ENCODE data around the gene RBFOX1. TPM values are rescaled to one million over a fixed set of nuclear protein-coding genes. Genes with fewer than 3 reads are reported as not detected.

Gene RBFOX1
- total RNA-seq: not detected in 2 replicates
- total RNA-seq (2013): 1.4 TPM
- not detected in 2 replicates for polyA plus RNA-seq
- polyA minus RNA-seq: not detected in 2 replicates

- ATAC-seq (ENCODE audit: low read depth) (no peak), DNase-seq (no peak)
- TF ChIP-seq EZH2 (IDR thresholded peaks at IDR 0.05; ENCODE audit: borderline replicate concordance, insufficient read depth, low read depth, low read length, poor library complexity, severe bottlenecking) (no peak), CTCF (IDR thresholded peaks at IDR 0.05) (no peak)
- no peak within 1 kb of the TSS for H2AFZ ChIP-seq (ENCODE audit: insufficient read depth, low read depth, low read length, poor library complexity, severe bottlenecking)
- Mint-ChIP-seq H3K27ac (no peak within 1 kb of the TSS), H3K4me3 (no peak within 1 kb of the TSS), H3K4me1 (no peaks in the 10 kb centered on the region), H3K9me3 (ENCODE audit: insufficient read depth) (no peaks in the 10 kb centered on the region), H3K27me3 (no peaks in the 10 kb centered on the region)
- H4K20me1 ChIP-seq (ENCODE audit: control insufficient read depth, insufficient read depth, low read length, poor library complexity, severe bottlenecking): no peaks in the 10 kb centered on the region
- H3K27ac ChIP-seq (ENCODE audit: low read length in 2 of 2): no peak within 1 kb of the TSS
- peaks cover 0 to 5% (median 0%) of the 10 kb centered on the region in 3 donors for H3K9me3 ChIP-seq (ENCODE audit: control extremely low read depth in 1 of 3, control insufficient read depth in 2 of 3, insufficient read depth in 1 of 3, low read length in 2 of 3)
- 87% methylated on average over 5 of the region's 8 CpGs for WGBS (ENCODE audit: insufficient coverage)
- H3K9ac ChIP-seq (ENCODE audit: low read length): no peak within 1 kb of the TSS
- H3K36me3 ChIP-seq (replicated peaks in 1 of 2; ENCODE audit: control extremely low read depth in 1 of 2, control insufficient read depth in 1 of 2, extremely low read depth in 1 of 2, insufficient read depth in 2 of 2, low read length in 1 of 2): no peaks in the 10 kb centered on the region
- CTCF ChIA-PET: no interaction called here
- no peak within 1 kb of the TSS for H3K4me2 ChIP-seq (replicated peaks; ENCODE audit: low read depth, low read length, poor library complexity, severe bottlenecking)
- no peaks in the 10 kb centered on the region for H3K4me1 ChIP-seq (ENCODE audit: control insufficient read depth in 2 of 2, insufficient read depth in 2 of 2, low read length in 2 of 2)
- no peak within 1 kb of the TSS for H3K4me3 ChIP-seq (ENCODE audit: control extremely low read depth in 1 of 5, extremely low read depth in 1 of 5, insufficient read depth in 1 of 5, low read depth in 2 of 5, low read length in 4 of 5)
- POLR2A ChIA-PET: no interaction called here
- intact Hi-C loops (cut with micrococcal nuclease): no loop called here
- H3K79me2 ChIP-seq (ENCODE audit: control insufficient read depth, insufficient read depth, low read length): no peaks in the 10 kb centered on the region
- no peaks in the 10 kb centered on the region for H3K27me3 ChIP-seq (replicated peaks in 1 of 4; ENCODE audit: control extremely low read depth in 1 of 4, control insufficient read depth in 3 of 4, insufficient read depth in 4 of 4, low read length in 3 of 4)
Measured at GRCh38 chr16:7332611-7333010, at the start of gene RBFOX1. TSS of gene RBFOX1 (plus strand) at chr16:7332845.

GRCh38 chr16:7284780-7285179 lies 47.9 kb upstream of the RBFOX1 start:
- no peaks in the 10 kb centered on the region for H3K4me1 ChIP-seq (ENCODE audit: control insufficient read depth in 2 of 2, insufficient read depth in 2 of 2, low read length in 2 of 2)
- no peak overlapping the region for H3K4me2 ChIP-seq (replicated peaks; ENCODE audit: low read depth, low read length, poor library complexity, severe bottlenecking)
- H3K27me3 Mint-ChIP-seq: no peaks in the 10 kb centered on the region
- H3K4me1 Mint-ChIP-seq: no peaks in the 10 kb centered on the region
- WGBS (ENCODE audit: insufficient coverage): 96% methylated on average over 3 of the region's 4 CpGs
- H3K36me3 ChIP-seq (replicated peaks in 1 of 2; ENCODE audit: control extremely low read depth in 1 of 2, control insufficient read depth in 1 of 2, extremely low read depth in 1 of 2, insufficient read depth in 2 of 2, low read length in 1 of 2): no peaks in the 10 kb centered on the region
- TF ChIP-seq CTCF (IDR thresholded peaks at IDR 0.05) (no peak), EZH2 (IDR thresholded peaks at IDR 0.05; ENCODE audit: borderline replicate concordance, insufficient read depth, low read depth, low read length, poor library complexity, severe bottlenecking) (no peak)
- H3K27ac Mint-ChIP-seq: no peak overlapping the region
- intact Hi-C loops (cut with micrococcal nuclease): no loop called here
- peaks cover 0 to 8% (median 2%) of the 10 kb centered on the region in 3 donors for H3K9me3 ChIP-seq (ENCODE audit: control extremely low read depth in 1 of 3, control insufficient read depth in 2 of 3, insufficient read depth in 1 of 3, low read length in 2 of 3)
- no peak overlapping the region for H2AFZ ChIP-seq (ENCODE audit: insufficient read depth, low read depth, low read length, poor library complexity, severe bottlenecking)
- H3K27ac ChIP-seq (ENCODE audit: low read length in 2 of 2): no peak overlapping the region
- DNase-seq (no peak), ATAC-seq (ENCODE audit: low read depth) (no peak)
- H3K4me3 Mint-ChIP-seq: no peak overlapping the region
- H3K79me2 ChIP-seq (ENCODE audit: control insufficient read depth, insufficient read depth, low read length): no peaks in the 10 kb centered on the region
- H3K9ac ChIP-seq (ENCODE audit: low read length): no peak overlapping the region
- no peaks in the 10 kb centered on the region for H4K20me1 ChIP-seq (ENCODE audit: control insufficient read depth, insufficient read depth, low read length, poor library complexity, severe bottlenecking)
- no peak overlapping the region for H3K4me3 ChIP-seq (ENCODE audit: control extremely low read depth in 1 of 5, extremely low read depth in 1 of 5, insufficient read depth in 1 of 5, low read depth in 2 of 5, low read length in 4 of 5)
- peaks cover 11% of the 10 kb centered on the region for H3K9me3 Mint-ChIP-seq (ENCODE audit: insufficient read depth)
- POLR2A ChIA-PET: no interaction called here
- CTCF ChIA-PET: no interaction called here
- H3K27me3 ChIP-seq (replicated peaks in 1 of 4; ENCODE audit: control extremely low read depth in 1 of 4, control insufficient read depth in 3 of 4, insufficient read depth in 4 of 4, low read length in 3 of 4): no peaks in the 10 kb centered on the region
